ENCODE data around the gene TSPAN18.

The TSPAN18 gene

DNA sequence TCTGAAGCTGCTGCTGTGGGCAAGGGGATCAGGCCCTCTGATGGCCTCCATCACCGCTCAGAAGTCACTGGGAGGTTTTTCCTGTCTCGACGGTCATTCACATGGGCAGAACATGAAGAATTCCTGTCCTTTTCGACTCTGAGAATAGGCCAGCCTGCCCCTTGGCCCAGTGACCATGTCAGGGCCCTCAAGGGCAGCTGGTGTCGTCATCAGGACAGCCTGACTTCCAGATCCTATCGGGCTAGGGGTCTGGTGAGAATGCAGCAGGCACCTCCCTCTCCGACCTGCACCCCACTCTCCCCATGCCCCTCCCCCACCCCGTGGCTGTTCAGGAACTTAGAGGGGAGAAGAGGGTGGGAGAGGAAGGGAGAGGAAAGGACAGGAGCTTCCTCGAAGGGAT lies 220.4 kb downstream of the TSPAN18 start:
- no peak for FAIRE-seq
- no peak for DNase-seq (ENCODE audit: insufficient read length, low spot score)

DNA sequence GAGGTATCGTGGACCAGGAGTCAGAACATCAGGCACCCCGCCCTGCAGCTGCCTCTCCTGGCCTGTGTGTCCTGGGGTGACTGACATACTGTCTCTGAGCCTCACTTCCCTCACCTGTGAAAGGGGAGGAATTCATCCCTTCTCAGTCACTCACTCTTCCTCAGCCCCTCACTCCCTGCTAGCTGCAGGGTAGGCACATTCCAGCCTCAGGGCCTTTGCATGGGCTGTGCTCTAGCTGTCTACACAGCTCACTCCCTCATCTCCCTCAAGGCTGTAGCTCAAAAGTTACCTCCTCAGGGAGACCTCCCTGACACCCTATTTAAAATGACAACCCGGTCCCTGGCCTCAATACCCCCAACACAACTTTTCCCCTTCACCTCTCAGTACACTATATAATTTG lies 221.4 kb downstream of the TSPAN18 start:
- FAIRE-seq: no peak
- DNase-seq (ENCODE audit: insufficient read length, low spot score): no peak

DNA sequence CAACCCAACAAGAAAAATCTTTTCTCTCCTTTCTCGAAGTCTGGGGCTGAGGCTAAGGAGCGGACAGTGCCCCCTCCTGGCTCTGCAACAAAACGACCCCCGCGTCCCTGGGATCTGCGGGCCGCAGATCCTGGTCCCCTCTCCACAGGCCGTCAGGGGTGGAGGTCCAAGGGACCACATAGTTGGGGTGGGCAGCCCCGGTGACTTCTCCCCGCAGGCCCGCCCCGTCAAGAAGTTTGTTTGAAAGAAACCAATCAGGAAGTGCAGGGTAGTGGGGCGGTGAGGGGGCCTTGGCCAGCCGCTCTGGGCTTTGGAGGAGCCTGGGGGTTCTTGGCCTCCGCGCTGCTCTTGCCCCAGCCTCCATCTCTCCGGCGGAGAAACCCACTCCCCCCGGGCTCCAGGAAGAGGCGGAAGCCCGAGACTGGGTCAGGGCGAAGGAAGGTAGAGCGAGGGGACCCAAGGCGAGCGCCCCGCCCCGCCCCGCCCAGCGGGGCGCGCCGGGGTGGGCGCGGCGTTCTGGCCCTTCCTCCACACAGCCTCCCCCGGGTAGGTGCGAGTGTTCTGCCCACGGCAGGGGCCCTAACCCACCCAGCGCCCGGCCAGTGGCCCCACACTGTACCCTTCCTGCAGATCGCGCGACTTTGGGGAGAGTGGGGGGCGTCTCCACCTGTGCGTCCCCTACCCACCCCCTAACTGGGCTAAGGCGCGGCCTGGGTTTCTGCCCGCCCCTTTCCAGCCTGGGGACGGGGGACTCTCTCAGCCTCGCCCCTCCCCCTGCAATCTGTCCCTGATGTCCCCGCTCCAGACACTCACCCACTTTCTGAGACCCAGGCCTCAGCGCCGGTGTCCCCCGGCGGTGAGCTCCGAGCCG lies 222.6 kb downstream of the TSPAN18 start:
- FAIRE-seq (no peak), DNase-seq (ENCODE audit: insufficient read length, low spot score) (no peak)

DNA sequence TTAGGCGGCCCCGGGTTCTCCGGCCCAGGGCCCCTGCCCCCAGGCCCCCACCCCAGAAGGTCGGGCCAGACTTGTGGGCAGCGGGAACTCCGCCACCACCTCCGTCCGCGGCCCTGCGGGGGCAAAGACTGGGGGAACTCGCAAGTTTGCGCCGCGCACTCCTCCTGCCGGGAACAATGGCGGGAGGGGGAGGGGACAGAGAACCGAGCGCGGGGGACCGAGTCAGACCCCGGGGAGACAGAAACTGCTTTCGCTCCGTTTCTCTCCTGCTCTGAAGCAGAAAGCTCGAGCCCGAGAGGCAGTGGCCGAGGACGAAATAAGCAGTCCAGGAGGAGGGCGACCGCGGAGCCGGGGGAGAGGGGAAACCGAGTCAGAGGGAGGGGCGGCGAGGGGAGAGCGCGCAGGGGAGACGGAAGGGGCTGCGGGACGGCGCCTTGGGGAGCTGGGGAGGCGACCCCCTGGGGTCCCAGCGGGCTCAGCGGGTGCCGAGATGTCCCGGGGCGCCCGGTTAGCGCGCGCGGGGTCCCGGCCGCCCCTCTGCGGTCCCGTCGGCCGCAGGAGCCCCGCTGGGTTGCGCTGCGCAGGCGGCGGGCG lies 223.4 kb downstream of the TSPAN18 start:
- DNase-seq (ENCODE audit: insufficient read length, low spot score) (no peak), FAIRE-seq (no peak)

DNA sequence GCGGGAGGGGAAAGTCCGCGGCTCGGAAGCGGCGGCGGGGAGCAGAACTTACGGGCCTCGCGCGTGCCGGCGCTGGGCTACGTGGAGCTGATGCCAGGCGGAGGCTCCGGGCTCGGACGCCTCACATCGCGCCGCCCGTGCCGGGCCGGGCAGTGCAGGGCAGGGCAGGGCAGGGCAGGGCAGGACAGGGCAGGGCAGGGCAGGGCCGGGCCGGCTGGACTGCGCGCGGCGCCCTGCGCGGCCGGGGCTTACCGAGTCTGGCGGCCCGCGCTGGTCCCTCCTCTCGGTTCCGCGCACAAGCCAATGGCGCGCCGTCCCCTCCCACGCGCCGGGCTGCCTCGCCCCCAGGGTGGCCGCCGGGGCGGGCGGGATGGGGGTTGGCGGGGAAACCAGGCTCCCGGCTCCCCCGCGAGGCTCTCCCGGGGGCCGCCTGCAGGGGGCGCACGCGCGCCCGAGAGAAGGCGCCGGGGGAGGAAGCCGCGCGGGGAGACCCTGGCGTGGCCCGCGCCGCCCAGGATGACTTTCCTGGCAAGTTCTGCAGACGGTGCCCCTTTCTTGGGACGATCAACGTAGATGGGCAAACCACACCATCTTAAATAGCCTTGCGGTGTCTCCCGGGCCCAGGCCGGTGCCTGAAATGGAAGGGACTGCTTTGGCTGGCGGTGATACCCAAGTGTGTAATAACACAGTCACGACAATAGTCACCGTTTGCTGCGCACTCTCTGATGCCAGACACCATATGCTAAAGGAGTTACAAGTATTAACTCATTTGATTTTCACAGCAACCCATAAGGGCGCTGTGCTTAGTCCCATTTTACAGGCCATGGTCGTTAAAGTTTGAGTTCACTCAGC lies 224.1 kb downstream of the TSPAN18 start, which contains the start of gene TP53I11:
TP53I11 (minus strand) TSS at position 259 of the 852 bp plus-strand sequence. CDS start 12,548 bp downstream, outside the sequence.
- FAIRE-seq (peak; percentile 67), DNase-seq (ENCODE audit: insufficient read length, low spot score) (peak; percentile 71)

DNA sequence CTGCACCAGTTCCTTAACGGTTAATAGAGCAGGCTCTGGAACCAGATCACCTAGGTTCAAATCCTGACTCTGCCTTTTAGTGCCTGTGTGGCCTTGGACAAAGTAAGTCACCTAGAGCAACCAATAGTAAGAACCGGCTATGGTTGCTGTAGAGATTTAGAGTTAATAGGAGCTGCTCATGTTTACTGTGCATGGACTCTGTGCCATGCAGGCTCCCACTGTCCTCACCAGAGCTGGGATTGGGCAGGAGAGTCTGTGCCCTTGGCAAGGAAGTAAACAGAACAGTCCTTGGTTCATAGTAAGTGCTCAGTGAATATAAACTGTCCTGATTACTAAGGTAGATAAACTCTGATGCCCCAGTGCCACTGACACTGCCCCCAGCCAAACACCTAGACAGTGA lies 225.3 kb downstream of the TSPAN18 start:
- DNase-seq (ENCODE audit: insufficient read length, low spot score) (no peak), FAIRE-seq (no peak)

DNA sequence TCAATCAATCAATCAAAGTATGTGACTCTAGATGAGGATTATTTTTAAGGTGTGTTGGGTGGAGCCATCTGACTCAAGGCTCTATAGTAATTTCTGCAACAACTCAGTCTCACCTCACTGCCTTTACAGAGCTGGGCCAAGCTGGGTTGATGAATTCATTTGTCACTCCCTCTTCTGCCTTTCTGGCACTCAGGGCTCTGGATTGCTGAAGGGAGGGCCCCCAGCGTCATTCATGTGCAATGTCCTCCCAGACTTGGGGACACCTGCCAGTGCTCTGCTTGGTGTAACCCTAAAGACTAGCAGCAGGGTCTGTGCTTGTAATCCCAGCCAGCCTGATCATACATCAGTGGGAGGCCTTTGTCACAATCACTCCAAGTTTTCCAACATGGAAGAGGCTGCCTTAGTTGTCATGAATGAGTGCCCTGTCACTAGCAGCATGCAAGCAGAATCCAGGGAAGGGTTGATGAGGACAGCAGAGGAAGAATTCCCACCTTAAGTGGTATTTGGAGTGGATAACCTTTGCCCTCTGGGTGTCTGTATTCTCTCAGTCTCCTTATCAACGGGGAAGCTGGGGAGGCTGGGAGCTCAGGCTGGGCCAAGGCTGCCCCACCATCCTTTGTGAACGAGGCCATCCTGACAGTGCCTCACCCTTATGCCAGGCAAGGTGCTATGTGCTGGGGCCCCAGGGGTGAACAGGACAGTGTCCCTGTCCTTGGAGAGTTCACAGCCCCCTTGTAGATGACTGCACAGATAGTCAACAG lies 225.9 kb downstream of the TSPAN18 start:
- FAIRE-seq (no peak), DNase-seq (ENCODE audit: insufficient read length, low spot score) (no peak)

DNA sequence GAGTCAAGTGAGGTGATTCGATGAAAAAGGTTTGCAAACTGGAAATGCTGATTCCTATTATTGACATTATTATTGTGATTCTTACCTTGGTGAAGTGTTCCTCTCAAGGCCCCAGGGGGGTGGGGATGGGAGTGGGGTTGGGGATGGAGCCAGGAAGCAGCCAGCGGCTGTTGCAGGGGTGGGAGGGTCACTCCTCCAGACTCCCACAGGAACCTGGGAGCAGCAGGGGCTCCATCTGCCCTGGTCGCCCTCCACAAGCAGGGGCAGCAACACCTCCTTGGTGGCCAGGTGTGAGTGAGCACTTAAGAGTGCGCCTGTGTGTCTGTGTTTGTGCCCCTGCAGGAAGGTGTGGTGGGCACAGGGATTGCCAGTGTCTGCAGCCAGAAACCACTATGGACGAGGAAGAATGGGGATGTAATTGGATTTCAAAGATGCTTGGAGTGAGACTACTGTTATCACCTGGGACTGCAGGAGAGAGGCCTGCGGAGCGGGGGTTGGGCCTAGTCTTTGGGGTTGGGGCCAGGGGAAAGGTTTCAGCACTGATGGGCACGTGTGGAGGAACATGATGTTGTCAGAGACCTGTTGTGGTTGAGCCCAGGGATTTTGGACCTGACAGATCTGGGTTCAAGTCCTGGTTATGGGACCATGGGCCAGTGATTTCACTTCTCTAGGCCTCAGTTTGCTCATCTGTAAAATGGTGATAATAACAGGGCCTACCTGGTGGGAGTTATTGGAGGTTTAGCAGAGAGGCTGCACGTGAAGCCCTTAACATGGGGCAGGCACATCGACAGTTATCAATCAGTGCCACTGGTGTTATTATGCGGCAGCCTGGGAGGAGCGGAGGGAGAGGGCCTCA lies 227.5 kb downstream of the TSPAN18 start:
- no peak for DNase-seq (ENCODE audit: insufficient read length, low spot score)
- peak; percentile 51 for FAIRE-seq

DNA sequence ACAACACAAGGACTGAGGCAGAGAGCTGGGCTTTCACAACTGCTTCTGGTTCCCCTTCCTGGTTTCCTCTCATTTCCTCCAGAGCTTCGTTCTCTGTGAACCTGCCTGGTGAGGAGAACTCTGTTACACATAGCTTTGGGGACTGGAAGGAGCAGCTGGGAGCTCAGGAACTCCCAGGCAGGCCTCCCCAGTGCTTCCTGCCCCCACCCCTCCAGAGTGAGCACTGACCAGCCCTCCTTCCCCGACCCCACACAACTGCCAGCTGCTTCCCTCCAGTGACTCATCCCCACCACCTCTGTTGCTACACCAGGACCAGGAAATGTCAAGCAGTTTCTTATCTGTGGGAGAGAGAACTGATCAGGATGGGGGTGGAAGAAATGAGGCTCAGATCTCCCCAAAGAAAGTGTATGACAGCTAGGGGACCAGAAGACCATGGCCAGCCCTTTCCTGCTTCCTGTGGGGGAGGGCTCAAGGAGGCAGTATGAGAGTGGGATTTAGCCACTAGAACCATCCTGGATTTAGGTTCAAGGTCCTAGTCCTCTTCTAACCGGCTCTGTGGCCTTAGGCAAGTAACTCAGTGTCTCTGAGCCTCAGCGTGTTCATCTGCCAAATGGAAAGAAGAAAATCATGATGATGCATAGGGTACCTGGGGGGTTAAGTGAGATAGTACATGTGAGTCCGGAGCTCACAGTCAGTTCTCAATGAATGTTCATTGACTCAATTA lies 228.4 kb downstream of the TSPAN18 start:
- DNase-seq (ENCODE audit: insufficient read length, low spot score): peak; percentile 89

DNA sequence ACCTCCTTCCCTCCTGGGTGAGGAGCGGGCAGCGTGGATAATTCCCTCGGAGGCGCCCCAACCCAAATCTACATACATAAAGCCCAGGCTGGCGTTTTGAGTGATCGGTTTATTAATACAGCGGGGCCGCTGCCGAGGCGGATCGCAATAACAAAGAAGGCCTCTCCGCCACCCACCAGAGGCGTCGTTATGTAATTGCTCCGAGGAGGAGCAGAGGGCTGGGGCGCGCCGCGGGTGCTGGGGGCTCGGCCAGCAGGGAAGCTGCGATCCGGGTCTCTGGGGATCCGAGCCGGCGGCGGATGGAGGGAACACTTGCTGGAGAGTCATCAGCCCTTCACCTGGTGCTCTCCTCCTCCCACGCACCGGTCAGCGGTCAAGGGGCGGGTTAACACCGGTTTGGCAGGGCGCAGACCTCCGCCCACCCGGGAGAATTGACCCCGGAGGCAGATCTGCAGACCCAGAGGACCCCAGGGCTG lies 230.3 kb downstream of the TSPAN18 start:
- no peak for DNase-seq (ENCODE audit: insufficient read length, low spot score)
- no peak for FAIRE-seq

More for the DNA sequence above, 228.4 kb downstream of the TSPAN18 start:
- peak; percentile 89 for FAIRE-seq

DNA sequence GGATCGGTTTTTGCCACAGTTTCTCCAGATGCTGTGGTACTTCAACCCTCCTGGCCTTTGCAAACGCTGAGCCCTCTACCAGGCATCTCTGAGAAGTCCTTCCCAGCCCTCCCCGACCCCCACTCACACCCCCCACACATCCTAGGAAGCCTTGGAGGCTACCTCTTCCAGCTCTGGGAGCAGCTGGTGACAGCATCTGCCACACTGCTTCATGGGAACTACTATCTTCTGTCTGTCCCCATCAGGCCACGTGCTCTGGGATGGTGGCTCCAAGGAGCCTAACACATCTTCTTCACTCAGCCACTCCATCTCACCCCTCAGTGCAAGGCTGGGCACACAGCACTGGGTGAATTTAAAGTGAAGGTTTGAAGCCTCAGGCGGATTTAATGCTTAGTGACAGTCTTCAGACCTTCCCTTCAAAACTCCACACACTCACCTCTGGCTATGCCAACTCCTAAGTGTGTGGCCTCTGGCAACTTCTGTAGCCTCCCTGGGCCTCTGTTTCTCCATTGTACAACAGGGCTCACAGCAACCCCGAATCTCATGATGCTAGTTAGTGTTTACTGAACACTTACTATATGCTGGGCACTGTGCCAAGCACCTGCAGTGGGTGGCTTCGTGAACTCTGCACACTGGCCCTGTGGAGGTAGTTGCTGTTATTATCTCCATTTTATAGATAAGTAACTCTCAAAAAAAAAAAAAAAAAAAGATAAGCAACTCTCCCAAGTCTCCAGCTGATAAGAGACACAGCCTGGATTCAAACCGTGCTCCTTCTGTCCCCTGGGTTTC lies 231.2 kb downstream of the TSPAN18 start:
- FAIRE-seq (no peak), DNase-seq (ENCODE audit: insufficient read length, low spot score) (no peak)

DNA sequence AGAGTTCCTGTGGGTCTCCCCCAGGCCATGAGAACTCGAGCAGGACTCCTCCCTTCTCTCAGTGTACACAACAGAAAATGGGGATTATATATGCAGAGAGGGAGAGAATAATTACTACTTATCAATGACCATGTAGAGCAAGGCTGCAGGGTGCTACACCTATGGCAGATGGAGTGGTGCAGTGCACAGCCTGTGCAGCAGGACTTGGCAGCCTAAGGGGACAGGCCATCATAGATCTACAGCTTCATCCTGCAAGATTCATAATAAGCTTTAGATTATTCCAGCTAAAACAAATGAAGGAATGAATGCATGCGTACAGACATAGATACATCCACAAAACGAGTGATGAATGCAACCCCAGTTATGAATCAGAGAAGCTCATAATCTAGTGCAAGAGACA lies 232.3 kb downstream of the TSPAN18 start:
- FAIRE-seq: no peak
- no peak for DNase-seq (ENCODE audit: insufficient read length, low spot score)

DNA sequence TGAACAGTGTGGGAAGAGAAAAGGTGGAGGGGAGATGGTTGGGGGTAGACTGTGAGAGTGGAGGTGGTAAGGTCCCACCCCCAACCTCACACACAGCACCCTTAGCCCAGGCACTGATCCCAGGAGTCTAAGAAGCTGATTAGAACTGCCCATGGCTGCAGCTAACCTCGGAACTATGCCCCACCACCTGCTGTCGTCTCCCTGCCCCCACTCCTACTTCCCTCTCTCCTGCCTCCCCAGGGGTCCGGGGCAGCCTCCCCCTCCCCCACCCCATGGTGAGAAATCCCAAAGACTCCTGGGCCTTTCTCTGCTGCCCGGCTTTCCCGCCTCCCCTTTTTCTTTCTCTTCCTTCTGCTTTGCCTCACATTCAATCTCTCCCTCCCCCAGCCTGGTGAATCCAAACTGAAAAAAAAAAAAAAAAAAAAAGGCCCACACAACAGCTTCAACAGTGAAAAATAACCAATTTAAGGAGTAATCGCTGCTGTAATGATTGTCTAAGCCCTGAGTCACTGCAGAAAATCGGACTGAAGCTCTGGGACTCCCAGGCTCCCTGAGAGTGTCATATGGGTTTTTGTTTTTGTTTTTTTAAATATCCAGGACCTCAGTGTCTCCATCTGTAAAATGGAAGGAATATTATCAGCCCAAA lies 233.6 kb downstream of the TSPAN18 start:
- FAIRE-seq (no peak), DNase-seq (ENCODE audit: insufficient read length, low spot score) (no peak)

DNA sequence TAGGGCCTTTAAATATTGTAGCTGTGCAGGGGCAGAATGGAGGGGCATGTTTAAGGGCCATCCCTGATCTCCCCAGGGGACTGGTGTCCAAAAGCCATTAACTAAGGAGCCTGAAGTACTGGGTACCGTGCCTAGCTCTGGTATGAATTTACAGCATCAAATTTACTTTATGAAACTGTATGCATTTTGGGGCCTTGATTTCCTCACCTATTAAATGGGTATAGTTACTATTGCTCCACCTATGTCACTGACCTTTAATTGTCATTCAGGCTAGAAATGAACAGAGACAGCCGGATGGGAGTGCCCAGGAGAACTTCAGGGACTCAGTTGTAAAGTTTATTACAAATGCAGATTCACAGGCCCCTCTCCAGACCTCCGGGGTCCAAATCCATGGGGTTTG lies 235.7 kb downstream of the TSPAN18 start:
- no peak for DNase-seq (ENCODE audit: insufficient read length, low spot score)
- FAIRE-seq: no peak

DNA sequence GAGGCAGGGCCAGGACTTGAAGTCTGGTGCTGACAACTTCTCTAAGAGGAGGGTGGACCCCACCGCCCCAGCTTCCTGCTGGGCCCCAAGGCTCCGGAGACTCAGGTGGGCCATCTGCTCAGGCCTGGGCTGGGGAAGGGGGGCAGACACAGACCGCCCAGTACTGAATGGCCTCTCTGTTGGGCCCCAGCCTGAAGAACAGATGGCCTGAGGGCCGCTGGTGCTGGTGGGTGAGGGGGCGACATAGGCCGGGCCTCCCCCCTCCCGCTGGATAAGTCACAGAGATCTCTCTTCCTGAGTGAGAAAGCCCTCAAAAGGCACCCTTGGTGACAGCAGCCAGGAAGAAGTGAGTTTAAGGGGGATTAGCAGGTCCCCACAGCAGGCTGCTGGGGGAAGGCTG lies 236.4 kb downstream of the TSPAN18 start:
- DNase-seq (ENCODE audit: insufficient read length, low spot score) (no peak), FAIRE-seq (no peak)

DNA sequence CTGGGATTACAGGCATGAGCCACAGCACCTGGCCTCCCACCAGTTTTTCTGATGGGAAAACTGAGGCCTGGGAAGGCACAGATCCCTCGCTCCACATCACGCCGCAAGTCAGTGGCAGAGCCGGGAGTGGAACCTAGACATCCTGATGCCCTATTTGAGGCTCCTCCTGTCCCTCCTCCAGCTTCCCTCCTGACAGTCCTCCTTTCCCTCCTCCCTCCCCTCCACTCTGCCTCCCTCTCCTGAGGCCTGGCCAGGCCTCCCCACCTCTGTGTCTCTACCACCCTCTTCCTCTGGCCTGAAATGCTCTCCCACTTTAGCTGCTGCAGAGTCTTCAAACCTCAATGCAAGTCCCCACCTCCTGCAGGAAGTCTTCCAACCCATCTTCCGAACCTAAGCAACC lies 237.2 kb downstream of the TSPAN18 start:
- FAIRE-seq (no peak), DNase-seq (ENCODE audit: insufficient read length, low spot score) (no peak)

DNA sequence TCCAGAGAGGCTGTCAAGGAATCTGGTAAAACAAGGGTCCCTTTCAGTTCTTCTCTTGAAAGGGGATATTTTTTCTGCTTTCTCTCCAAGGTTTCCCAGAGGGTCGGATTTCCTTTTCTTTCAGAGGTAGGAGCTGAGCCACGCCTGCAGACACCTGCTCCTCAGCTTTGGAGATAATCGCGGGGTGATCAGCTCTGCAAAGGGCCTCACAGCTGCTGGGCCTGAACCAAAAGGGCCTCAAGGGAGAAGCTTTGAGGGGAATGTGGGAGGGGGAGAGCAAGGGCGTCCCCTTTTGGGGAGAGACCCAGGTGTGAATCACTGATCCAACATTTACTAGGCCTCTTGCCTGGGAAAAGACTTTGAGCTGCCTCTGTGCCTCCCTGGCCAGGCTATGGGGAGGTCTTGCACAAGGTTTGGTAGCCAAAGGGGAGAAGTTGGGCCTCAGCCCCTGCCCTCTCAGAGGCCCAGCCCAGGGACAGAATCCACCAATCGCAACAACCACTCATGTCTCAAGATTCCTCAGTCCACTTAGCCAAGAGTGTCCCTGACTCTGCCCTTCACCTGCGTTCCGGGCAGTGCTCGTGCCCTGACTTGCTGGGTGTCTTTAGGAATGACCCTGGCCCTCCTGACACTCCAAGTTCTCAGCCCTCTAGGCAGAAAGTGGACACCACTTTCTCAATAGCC lies 237.9 kb downstream of the TSPAN18 start:
- no peak for DNase-seq (ENCODE audit: insufficient read length, low spot score)
- FAIRE-seq: no peak

Data from HTR-8/SVneo (cell line).